Epidermal melanocyte (primary cell): ENCODE measurements around the gene COBL.
"Not testable (repeated sequence)": the region's sequence is repeated elsewhere in the genome, so short reads cannot be mapped to it uniquely, and the experiment has no call there.

Experiments
- DNase-seq: peaks from one replicate; pipeline ENCODE4 v3.0.0; 2011; ENCODE audit warnings: low spot score; ENCODE audit not compliant: insufficient read length

COBL gene

DNA sequence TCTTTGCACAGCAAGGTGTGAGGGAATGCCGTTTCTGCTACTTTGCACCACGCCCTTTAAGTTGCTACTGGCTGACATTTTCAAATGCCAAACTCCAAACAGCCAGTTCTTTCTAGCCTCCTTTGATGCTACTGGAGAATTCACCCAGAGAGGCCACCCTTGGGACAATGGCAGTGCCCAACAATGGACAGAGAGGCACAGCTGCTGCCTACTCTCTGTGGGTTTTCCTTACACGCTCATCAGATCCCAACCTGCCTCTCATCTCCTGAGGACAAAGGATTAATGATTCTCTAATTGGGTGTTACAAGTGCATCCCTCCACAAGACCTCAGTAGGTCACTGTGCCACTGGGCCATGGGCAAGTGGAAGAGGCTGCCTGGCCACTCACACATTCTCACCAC, 105.8 kb downstream of the COBL start:
- DNase-seq: no peak

DNA sequence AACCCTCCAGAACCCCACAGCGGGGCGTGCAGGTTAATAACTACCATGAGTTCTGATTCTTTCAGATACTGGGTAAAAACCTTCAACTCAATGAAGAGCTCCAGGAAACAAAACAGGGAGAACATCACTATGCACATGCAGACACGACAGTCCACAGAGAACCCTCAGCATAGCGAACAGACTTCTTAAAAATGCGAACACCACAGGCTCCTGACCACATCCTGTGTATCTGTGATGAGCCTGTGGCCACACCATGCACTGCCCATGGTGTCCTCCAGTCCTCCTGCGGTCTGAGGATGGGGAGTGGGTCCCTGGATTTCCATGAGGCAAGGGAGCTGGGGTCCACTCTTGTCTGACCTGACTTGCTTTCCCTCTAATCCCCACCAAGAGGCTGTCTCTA, 107.2 kb downstream of the COBL start:
- no peak for DNase-seq

DNA sequence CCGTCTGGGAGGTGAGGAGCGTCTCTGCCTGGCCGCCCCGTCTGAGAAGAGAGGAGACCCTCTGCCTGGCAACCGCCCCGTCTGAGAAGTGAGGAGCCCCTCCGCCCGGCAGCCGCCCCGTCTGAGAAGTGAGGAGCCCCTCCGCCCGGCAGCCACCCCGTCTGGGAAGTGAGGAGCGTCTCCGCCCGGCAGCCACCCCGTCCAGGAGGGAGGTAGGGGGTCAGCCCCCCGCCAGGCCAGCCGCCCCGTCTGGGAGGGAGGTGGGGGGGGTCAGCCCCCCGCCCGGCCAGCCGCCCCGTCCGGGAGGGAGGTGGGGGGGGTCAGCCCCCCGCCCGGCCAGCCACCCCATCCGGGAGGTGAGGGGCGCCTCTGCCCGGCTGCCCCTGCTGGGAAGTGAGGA, 108.5 kb downstream of the COBL start:
- not testable (repeated sequence) for DNase-seq

DNA sequence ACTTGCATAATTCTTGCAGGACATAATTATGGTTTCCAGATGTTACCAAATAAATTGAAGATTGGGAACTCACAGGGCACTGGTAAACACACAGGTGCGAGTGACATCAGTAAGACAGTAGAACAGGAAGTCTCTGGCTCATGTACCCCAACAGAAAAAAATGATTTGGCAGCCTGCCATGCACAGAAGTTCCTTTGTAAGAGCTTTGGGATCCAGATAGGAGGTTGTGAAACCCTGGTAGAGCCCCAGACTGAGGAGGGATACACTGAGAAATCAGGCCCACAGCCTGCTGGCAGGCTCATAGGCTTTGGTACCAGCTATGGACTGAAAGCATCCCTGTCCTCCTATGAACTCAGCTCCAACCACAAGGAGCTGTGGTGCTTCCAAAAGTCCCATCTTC, 118.0 kb downstream of the COBL start:
- no peak for DNase-seq

DNA sequence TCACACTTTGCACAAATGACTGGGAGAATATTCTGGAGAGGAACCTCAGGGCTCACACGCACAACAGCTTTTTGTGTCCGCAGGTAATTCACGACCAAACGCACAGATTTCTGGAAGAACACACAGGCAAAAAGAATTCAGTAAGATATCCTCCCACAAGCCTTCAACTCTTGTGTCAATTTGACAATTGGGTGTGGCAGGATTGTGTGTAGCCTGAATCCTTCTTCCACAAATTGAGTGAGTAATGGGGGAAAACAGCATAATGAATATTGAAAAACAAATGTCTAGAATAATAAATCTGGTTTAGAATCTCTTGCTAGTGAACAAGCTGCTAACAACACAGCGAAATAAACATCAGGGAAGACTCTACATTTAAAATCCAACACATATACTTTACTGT, 125.6 kb downstream of the COBL start:
- no peak for DNase-seq

DNA sequence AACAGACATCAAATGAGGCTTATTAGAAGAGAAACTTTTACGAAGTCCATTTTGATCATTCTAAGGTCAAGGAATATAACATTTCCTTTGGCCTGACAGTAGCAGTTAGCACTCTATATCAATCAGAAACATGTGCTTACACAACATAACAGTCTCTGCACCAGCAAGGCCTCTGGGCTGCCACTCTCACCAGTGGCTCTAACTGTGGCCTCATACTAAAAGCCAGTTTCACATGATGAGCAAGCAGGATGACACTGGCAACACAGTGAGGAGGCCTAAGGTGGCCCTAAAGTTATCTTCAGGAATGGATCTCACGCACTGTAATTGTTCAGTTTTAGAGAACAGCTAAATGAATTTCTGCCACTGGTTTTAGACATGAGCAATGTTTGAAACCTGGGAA, 126.8 kb downstream of the COBL start:
- no peak for DNase-seq

DNA sequence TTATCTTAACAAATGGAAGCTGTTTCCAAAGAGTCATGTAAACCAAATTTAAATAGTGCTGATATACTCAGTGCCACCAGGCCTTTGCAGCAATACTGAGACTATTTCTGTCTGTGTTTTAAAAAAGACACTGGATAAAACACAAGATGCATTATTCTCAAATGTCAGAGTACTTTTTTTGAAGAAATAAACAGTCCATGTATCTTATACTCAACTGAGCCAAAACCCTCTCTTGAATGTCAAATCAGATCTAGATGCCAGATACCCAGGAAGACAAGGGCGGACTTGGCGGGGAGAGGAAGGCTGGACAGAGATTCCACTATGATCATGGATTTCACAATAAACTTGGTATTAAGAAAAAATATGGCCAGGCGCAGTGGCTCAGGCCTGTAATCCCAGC, 127.6 kb downstream of the COBL start:
- no peak for DNase-seq

DNA sequence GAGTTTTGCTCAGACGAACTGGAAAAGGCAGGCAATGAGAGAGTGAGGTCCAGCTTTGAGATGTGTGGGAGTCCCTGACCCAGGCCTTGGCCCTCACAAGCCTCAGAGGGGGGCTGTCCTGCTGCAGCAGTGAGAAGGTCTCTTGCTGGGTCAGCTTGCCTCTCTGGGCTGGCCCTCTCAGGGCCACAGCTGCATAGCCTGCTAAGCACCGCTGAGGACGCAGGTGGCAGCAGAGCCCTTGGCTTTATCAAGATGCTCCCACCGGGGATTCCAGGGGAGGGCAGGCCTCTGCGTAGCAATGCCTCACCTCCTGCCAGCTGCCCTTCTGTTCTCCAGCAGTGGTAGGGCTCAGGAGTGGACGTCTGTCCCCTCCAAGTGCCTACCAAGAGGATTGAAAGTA, 128.7 kb downstream of the COBL start:
- DNase-seq: no peak

DNA sequence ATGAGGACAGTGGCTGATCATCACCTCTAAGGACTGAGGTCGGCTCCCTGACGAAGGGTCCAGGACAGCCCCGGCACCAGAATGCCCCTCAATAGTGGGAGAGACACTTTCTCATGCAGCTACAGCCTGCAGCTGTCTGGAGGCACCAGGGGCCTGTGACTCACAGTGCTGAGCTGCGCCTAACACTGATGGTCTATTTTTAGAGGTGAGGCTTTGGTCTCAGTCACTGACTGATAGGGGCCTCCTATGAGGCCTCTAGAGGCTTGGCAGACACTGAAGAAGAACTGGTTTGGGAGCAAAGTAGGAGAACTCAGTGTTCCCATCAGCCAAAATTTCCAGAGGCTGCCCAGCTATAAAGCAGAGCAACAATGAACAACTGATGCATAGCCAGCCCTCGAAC, 130.1 kb downstream of the COBL start:
- no peak for DNase-seq

DNA sequence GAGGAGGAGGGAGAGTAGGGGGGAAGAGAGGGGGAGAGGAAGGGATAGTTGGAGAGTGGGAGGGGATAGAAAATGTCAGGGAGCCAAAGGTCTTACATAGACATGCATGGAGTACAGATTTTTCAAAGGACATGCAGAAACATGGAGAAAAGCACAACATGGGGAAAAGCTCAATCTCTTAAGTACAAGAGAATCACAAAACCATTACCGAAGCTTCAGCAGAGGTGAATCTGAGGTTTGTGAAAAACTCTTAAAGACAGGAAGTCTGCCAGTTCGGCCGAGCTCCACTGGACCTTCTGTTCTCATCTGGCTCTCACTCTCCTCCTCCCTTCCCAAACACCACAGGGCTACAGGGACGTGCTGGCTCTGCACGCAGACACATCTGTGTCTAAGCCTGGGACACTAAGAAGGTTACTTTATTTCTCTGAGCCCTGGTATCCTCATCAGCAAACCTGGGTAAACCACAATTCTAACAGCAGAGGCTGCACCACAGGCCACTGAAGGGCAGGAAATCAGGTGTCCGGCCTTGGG, 133.9 kb downstream of the COBL start:
- no peak for DNase-seq

DNA sequence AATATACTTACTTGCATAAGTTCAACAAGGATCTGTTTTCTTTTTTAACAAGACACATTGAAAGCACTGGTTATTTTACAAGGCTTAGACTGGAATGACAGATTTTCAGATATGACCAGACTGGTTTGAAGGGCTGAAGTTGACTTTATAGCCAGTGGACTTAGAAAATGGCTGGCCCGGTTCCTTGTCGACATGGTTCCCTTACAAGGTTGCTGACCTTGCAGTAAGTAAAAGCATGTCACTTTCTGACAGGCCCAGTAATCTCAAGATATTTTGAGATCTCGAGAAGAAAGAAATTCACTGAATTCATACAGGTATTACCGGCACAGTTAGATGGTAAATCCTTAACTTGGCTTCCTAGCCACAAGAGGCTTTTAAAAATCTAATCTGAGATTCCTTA, 136.5 kb downstream of the COBL start:
- DNase-seq: no peak

DNA sequence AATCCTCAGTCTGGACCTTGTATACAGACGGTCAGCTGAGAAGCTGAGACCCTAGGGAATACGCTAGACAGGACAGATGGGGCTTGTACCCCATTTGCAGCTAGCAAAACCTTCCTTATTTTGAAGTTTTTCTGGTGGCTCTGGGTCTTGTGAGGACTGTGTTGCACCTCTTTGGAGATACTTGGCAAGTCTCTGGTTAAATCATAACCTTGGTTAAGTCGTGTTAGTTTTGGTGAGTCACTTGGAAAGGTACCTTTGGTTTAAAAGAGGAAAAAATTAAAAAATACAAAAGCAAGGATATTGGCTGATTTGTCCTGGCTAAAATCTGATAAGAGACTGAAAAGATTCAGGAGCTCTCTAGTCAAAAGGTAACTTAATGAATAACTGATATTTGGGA, 140.6 kb downstream of the COBL start:
- no peak for DNase-seq

DNA sequence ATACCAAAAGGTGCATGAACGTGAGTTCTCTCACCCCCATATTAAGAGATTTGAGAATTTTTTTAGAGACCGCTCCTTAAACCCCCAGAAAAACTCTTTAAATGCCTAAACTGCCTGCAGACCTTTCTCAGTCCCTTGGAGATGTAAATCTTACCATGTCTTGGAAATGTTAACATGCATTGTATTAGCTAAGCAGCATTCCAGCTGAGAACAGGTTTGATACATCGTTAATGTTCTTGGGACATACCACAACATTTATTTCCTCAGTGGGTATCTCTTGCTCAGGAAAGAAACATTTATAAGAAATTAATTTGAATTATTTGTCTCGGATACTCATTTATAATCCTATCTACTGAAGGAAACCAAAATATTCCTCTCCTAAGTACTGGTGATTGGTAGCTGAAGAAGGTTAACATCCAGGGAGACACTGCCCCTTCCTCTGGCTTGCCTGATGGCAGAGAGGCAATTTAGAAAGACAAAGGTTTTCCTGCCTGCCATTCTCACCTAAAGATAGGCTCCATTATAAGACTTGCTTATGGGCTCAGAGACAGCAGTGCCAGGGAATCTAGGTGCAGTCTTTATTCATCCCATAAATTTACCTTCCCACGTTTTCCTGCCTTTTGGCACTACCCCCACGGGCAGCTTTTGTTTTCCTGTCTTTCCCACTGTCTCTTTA, 141.2 kb downstream of the COBL start:
- DNase-seq: no peak

DNA sequence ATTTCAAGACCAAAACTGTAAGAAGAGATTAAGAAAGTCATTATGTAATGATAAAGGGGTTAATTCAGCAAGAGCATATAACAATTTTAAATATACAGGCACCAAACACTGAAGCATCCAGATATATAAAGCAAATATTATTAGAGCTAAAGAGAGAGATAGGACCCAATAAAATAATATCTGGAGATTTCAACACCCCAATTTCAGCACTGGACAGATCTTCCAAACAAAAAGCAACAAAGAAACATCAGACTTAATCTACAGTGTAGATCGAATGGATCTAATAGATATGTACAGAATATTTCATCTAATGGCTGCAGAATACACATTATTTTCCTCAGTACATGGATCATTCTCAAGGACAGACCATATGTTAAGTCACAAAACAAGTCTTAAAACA, 151.3 kb downstream of the COBL start:
- DNase-seq: no peak

DNA sequence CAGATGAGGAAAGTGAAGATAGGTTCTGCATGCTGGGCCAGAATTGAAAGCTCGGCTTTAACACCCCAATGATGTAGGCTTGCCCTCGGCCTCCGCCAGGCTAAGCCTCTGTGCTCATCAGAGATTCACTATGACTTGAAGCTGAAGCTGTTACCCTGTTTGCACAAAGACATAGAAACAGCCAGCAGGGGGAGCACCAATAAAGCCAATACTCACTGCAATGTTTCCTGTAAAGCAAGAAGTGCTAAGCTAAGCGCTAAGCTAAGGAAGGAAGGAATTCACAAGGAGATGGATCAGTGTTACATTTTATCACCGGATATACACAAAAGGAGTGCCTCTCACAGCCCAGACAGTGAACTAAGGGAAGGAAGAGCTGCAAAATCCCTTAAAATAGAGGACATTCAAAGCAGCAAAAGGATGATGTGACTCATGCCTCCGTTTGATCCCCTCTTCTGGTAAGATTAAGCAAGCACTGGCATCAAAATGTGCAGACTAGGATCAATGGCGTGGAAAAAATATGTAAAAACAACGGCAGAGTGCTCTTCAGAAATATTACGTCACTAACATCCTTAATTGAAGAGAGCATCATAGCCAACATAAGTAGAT, 153.8 kb downstream of the COBL start:
- peak; percentile 42 for DNase-seq

DNA sequence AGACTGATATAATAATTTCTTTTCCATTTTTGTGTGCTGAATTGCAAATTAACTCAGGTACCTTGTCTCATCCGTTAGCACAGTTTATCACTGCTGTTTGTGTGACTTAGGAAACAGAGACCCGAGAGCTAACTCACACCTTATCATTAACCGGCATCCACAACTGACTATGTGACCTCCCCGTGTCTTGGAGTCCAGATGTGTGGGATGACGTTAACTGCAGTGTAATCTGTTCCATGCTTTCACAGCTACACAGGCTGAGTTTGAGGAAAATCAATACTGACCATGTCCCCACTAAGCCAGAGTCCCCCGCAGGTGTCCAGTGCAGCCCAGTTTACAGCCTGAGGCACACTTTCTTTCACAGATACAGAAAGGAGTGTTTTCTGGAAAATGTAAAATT, 154.7 kb downstream of the COBL start:
- no peak for DNase-seq

DNA sequence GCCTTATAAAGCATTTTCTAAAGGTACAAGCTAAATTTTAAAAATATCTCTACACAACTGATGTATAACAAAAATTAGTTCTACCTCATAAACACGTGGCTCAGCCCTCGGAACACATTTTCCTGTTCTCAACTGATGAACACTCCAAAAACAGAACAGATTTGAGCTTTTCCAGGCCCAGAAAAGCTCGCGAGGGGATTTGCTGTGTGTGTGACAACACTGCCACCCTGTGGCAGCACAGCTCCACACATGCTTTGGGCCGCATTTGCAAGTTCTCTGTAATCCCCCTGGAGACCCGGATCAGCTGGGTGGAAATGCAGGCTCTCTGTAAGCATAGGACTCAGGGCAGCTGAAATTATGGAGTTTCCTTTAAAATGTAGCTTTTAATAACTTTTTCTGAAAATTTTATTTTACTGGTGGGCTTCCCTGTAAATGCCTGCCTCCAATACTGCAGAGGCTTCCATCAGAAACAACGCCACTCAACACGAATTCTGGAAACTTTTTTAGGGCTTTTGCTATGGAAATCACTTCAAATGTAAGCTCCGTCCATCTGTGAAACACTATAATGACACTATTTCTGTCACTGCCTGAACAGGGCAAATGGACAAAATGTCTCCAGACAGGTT, 155.5 kb downstream of the COBL start:
- peak; percentile 30 for DNase-seq

DNA sequence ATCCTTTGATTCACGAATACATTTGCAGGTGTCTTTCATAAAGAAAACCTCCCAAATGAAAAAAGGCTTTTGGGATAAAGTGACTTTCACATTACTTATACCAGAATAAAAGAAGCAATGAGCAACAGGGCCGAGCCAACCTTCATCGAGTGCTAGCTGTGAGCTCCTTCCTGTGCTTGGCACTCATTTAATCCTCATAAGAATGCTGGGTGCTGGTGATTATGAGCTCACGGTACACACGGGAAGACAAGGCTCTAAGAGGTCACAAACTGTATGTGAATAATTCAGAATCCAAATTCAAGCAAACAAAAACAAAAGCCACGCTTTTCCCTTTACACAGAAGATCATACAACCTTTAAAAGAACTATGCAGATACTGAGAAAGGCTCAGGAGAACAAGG, 156.2 kb downstream of the COBL start:
- DNase-seq: no peak

DNA sequence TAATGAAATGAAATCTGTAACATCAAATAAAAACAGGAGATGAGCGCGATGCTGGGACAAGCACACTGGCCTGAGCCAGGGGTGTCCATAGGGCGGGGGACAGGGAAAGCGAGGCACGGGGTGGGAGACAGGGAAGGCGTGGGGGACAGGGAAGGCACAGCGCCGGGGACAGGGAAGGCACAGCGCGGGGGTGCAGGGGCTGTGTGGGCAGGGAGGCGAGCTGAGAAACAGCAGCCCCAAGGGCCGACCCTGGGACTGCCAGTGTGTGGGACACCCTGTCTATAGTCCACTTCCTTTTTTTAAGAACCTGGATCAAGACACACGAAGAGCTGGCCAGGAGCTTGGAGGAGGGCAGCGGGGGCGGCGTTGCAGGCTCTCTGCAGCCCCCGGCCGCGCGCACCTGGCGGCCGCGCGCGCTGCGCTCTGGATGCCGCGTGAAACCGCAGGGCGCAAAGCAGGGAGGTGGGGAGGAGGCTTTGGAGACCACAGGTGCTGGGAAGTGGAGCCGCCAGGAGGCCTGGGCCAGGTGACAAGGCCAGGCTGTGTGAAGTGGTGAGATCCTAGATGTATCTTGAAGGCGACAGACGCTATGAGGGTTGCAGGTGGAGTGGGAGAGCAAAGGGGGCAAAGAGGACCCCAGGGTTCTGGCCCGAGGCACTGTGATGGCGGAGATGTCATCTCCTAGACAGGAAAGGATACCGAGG, 157.7 kb downstream of the COBL start:
- no peak for DNase-seq

DNA sequence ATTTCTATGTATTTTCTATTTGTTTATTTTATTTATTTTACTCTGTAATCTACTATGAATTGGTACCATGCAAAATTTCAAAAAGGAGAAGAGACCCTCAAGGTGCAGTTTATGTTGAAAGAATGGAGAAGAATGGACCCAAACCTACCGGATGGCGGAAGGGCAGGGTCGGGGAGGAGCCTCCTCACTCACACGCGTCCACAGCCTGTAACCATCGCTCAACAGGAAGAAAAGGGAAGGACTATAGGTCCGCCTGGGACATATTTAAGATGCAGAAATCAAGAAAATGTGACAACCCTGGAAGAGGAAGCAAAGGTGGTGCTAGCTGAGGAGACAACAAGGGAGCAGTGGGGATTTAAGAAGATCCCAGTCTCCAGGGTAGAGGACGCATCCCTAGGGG, 158.4 kb downstream of the COBL start:
- DNase-seq: no peak

DNA sequence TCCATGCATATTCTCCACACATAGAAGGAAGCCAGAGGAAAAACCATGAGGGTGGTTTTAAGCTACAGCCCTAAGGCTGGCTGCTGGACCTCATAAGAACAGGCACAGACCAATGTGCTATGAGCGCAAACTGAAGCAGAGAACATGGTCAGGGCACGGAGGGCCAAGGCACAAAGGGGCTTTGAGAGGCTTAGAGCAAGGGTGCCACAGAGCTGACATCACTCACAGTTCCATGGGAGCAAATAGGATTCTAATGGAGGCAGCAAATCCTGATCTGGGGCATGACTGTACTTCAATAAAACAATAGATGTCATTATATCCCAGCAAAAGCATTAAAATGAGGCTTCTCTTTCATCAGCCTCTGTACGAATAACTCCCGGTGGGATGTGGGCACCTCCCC, 162.4 kb downstream of the COBL start:
- no peak for DNase-seq

DNA sequence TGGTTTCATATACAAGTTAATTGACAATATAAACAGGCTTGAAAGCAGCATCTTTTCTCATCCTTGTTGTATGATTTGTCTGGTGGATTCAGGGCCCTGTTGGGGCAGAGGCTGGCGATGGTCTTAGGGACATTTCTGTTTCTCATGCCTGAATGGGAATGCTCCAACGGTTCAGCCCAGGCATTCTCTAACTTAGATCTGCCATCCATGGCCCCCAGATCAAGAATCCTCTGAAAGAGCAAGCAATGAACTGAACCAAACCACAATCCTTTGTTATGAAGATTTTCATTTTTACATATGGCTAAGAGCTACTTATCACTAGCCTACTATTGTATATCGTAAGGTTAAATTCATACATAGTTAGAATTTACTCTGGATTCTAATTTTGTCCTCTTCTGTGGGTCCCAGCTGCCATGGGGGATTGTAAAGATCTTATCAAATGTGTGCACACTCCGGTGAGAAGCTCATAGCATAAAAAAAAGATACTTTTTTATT, 163.9 kb downstream of the COBL start:
- no peak for DNase-seq
